Lower lobe of right lung (tissue), 2 donors: ENCODE results near the gene GGT5. TPM values are rescaled to one million over a fixed set of nuclear protein-coding genes. Genes with fewer than 3 reads are reported as not detected.

ENCODE experiments used
- ATAC-seq, 2 donors: fragments of 200-7000 bp; cut with Tn5 transposase; one replicate each; pipeline ENCODE4 v1.9.1; 2020 to 2022; ENCODE audit warnings: mild to moderate bottlenecking in 2 of 2, moderate library complexity in 2 of 2
- DNase-seq: peaks from one replicate; pipeline ENCODE4 v3.0.0-alpha.2; 2020
- H3K27ac ChIP-seq: fragments of 200-600 bp; one replicate; pipeline ENCODE4 v1.8.0; 2022
- H3K27me3 ChIP-seq: fragments of 200-600 bp; one replicate; pipeline ENCODE4 v1.8.0; 2022; ENCODE audit warnings: low read depth
- H3K36me3 ChIP-seq: fragments of 200-600 bp; one replicate; pipeline ENCODE4 v1.8.0; 2022; ENCODE audit warnings: mild to moderate bottlenecking
- H3K4me1 ChIP-seq: fragments of 200-600 bp; one replicate; pipeline ENCODE4 v1.8.0; 2022
- H3K4me3 ChIP-seq: fragments of 200-600 bp; one replicate; pipeline ENCODE4 v1.8.0; 2022; ENCODE audit warnings: mild to moderate bottlenecking
- H3K9me3 ChIP-seq: fragments of 200-600 bp; one replicate; pipeline ENCODE4 v1.8.0; 2022
- intact Hi-C: fragments of 100-400 bp; cut with DNase I; formaldehyde crosslinking; loops from one replicate; pipeline ENCODE4 v1.11.0; 2022
- total RNA-seq: library from RNA; stranded (reverse); fragmentation: NEBNext Ultra II Directional; extraction: Animal tissue kit (Norgen Biotek cat#: 25700); gene quantifications from one replicate; pipeline ENCODE4 v1.2.1, GENCODE V29; 2021
- TF ChIP-seq, protein P1 (sequence below): fragments of 200-600 bp; IDR thresholded peaks from one replicate; pipeline ENCODE4 v1.8.0; 2022; ENCODE audit warnings: antibody characterized with exemption, mild to moderate bottlenecking
- donor health status: DM: no; HTN: yes; CAD: no; lungs with severe emphysema.

The GGT5 gene
- total RNA-seq, 1 donor from 2014 or later = 29.4 TPM

DNA sequence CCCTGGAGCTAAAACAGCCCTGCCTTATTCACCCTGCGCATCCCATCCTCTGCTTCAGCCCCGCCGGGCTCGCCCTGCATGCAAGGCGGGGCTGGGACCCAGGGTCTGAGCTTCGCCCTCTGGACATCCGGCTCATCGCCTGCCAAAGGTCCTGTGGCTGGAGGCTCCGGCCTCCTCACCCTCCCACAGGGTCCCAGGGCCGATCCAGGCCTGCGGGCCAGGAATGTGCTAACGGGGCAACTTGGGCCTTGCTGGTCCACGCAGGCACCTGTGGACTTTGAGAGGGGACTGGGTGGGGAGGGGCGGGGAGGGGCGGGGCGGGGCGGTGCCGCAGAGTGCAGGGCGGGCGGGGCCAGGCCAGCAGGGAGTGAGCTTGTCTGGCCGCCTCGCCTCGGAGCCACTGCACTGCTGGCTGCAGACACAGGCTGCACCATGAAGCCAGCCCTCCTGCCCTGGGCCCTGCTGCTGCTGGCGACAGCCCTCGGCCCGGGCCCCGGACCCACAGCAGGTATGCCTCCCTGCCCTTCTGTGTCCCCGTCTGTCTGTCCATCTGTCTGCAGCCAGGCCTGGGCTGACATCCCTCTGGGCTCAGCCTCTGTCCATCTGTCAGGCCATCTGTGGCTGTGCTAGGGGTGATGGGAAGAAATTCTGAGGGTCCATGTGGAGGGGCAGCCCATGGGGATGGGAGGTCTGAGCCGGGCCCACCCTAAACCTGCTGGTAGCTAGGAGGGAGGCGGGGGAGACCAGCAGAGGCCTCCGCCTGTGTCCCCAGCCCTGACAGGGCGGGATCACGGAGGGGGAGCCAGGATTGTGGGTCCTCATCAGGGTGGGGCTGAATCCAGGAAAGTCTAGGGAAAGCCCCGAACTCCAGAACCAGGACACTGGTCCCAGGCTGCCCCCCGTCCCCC, 63.5 kb downstream of the GGT5 start, which contains the start of gene SUSD2:
TSS of gene SUSD2 (plus strand) at position 400 of the 908 bp plus-strand sequence. CDS start at position 433, 33 bp downstream.
- intact Hi-C loops = no loop called here
- peaks cover 16% of the 10 kb centered on the region for H3K4me1 ChIP-seq
- H3K27ac ChIP-seq = peak within 1 kb of the TSS; percentile 77
- ATAC-seq (peak; percentile 69 to 79), DNase-seq (peak; percentile 75)
- TF ChIP-seq, protein P1, sequence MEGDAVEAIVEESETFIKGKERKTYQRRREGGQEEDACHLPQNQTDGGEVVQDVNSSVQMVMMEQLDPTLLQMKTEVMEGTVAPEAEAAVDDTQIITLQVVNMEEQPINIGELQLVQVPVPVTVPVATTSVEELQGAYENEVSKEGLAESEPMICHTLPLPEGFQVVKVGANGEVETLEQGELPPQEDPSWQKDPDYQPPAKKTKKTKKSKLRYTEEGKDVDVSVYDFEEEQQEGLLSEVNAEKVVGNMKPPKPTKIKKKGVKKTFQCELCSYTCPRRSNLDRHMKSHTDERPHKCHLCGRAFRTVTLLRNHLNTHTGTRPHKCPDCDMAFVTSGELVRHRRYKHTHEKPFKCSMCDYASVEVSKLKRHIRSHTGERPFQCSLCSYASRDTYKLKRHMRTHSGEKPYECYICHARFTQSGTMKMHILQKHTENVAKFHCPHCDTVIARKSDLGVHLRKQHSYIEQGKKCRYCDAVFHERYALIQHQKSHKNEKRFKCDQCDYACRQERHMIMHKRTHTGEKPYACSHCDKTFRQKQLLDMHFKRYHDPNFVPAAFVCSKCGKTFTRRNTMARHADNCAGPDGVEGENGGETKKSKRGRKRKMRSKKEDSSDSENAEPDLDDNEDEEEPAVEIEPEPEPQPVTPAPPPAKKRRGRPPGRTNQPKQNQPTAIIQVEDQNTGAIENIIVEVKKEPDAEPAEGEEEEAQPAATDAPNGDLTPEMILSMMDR = no peak
- peak within 1 kb of the TSS; percentile 58 for H3K4me3 ChIP-seq
- peaks cover 38% of the 10 kb centered on the region for H3K36me3 ChIP-seq
- H3K9me3 ChIP-seq = no peaks in the 10 kb centered on the region
- H3K27me3 ChIP-seq = no peaks in the 10 kb centered on the region

DNA sequence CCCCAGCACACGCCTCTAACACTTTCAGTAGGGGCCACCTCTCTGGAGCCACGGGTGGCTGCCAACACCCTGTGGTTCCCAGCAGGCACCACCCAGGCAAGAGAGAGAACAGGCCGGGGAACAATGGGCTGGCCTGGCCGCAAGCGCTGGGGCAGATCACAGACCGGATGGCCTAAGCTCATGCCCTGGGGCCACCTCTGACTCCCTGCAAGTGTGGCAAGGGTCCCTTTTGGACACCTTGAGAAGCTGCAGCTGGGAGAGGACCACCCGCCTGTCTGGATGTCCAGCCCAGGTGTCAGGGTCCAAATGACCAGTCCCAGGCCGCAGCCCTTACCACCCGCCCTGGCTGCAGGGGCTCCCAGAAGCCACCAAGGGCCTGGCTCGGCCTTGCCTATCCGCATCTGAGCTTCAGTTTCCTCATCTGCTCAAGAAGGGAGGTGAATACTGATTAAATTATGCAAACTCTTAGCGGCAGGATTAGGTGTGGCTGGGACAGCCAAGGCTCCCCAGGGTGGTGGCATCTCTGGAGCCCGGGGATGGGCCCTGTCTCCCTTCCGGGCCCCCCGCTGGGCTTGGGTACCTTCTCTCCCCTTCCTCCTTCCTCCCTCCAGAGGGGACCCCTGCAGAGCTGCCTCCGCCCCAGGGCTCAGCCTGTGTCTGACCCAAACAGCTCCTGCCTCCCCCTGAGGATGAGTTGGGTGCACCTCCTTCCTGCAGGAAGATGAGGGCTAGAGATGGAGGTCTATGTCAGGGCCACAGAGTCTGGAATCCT, 64.4 kb downstream of the GGT5 start:
- TF ChIP-seq, protein P1 = no peak
- DNase-seq = peak; percentile 42
- intact Hi-C loops = no loop called here
- ATAC-seq = no peak
- no peaks in the 10 kb centered on the region for H3K9me3 ChIP-seq
- peak overlapping the region; percentile 4 for H3K27ac ChIP-seq
- no peaks in the 10 kb centered on the region for H3K27me3 ChIP-seq
- H3K4me1 ChIP-seq = peaks cover 16% of the 10 kb centered on the region
- H3K36me3 ChIP-seq = peaks cover 38% of the 10 kb centered on the region
- no peak overlapping the region for H3K4me3 ChIP-seq

DNA sequence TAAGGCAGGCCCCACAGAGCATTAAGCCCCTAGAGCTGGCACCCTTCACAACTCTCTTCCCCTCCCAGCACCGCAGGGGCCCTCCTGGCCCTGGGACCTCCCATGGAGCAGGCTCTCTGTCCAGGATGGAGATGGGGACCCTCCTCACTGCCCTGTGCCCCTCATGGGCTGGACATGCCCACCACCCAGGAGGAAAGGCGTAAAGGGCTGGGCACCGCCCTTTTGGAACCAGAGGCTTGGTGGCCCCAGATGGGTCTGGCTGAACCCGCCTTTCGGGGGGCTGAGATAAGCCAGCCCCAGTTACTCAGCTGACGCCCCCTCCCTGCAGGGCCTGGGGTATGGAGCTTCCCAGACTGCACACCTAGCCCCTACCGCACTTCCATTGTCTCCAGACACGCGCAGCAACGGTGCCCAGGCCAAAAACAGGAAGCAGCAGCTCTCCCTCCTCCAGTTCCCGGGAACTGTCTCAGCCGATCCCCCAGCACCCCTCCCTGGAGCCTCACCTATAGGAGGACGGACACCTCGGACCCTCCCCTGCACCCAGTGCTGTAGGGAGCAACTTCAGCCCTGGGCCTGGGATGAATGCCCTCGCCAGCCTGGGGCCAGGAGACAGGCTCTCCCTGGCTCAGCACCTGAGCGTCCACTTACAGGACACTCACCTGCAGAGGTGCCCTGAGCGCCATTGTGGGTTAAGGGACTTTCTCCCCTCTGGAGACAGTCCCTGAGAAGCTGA, 65.2 kb downstream of the GGT5 start:
- no peaks in the 10 kb centered on the region for H3K27me3 ChIP-seq
- DNase-seq = peak; percentile 39
- no peak overlapping the region for H3K4me3 ChIP-seq
- intact Hi-C loops = no loop called here
- no peaks in the 10 kb centered on the region for H3K9me3 ChIP-seq
- H3K27ac ChIP-seq = peak overlapping the region; percentile 36
- TF ChIP-seq, protein P1 = no peak
- H3K4me1 ChIP-seq = peaks cover 16% of the 10 kb centered on the region
- H3K36me3 ChIP-seq = peaks cover 37% of the 10 kb centered on the region
- ATAC-seq = no peak

DNA sequence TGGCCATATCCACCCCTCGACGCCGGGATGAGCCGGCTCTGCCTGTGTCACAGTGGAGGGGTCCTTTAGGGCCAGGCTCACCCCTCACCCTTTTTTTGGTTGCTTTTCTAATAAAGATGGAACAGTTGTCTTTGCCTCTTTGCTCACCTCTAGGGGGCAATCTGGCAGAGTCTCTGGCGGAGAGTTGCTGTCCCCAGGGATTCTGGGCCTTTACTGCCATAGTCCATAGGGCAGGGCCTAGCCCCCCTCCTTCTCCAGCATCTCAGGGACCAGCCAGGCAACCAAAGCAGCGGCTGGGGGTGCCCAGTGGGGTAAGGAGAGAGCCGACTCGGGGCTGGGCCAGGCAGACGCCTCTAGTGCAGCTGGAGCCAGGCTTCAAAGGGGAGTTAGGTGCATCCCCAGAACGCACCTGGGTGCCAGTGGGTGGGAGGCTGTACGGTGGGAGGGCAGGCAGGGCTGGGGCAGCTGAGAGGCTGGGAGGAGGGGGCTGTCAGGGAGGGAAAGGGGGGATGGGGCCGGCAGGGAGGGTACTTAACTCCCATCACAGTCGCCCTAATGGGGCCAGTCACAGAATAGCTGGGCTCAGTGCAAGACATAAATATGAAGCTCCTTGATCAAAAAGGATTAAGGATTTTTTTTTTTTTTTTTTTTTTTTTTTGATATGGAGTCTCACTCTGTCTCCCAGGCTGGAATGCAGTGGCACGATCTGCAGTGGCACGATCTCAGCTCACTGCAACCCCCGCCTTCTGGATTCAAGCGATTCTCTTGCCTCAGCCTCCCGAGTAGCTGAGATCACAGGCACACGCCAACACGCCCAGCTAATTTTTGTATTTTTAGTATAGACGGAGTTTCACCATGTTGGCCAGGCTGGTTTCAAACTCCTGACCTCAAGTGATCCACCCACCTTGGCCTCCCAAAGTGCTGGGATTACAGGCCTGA, 66.1 kb downstream of the GGT5 start:
- Histone ChIP-seq H3K27me3 (no peaks in the 10 kb centered on the region), H3K36me3 (peaks cover 46% of the 10 kb centered on the region), H3K4me1 (peaks cover 16% of the 10 kb centered on the region), H3K9me3 (no peaks in the 10 kb centered on the region), H3K4me3 (no peak overlapping the region), H3K27ac (no peak overlapping the region)
- TF ChIP-seq, protein P1 = peak; percentile 12
- no peak for DNase-seq
- intact Hi-C loops = no loop called here
- no peak for ATAC-seq
